ENCODE results near the gene DNAJB4.
"Not testable (repeated sequence)": the region's sequence is repeated elsewhere in the genome, so short reads cannot be mapped to it uniquely, and the experiment has no call there.

The DNAJB4 gene

DNA sequence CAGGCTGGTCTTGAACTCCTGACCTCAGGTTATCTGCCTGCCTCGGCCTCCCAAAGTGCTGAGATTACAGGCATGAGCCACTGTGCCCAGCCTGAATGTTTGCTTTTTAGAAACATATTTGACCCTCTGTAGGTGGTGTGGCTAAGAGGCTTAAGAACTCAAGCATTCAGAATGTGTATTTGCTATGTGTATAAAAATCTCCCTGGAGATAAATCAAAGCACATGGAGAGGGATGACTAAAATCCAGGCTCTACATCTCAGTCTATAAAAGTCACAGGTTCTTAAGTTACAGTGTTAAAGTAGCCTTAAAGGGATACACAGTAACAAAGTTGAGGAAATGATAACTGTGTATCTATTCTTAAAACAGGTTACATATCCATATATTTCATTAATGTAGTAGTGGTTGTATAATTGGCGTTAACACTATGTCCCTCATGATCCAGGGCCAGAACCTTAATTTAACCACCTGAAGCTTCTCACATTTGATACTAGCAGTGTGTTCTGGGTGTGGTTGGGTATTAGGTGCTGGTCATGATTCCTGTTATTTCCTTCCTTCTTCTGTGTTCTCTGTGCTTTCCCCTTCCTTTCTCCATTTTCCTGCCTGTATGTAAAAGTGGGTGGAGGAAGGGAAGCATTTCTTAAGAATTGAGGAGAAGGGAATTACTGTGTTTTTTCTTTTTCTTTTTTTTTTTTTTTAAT is 57.2 kb downstream of the DNAJB4 start:
- in situ Hi-C loops (cut with MboI; ENCODE audit: low sequenced_read_pairs) = no loop called here

DNA sequence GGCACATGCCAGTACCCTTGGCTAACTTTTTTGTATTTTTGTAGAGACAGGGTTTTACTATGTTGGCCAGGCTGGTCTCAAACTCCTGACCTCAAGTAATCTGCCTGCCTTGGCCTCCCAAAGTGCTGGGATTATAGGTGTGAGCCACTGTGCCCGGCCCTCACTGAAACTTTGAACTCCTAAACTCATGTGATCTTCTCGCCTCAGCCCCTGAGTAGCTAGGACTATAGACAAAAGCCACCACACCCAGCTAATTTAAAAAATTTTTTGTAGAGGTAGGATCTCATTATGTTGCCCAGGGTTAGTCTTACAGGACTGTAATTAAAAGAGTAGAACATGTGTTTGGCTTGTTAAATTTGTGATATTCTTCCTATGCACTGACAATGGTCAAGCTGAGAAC is 60.1 kb downstream of the DNAJB4 start:
- in situ Hi-C loops (cut with MboI; ENCODE audit: low sequenced_read_pairs) = not testable (repeated sequence)
